ENCODE data around the gene SPTBN4.
A peak's percentile ranks its signal among the peaks of the same experiment; 100 is the strongest.

SPTBN4 gene

DNA sequence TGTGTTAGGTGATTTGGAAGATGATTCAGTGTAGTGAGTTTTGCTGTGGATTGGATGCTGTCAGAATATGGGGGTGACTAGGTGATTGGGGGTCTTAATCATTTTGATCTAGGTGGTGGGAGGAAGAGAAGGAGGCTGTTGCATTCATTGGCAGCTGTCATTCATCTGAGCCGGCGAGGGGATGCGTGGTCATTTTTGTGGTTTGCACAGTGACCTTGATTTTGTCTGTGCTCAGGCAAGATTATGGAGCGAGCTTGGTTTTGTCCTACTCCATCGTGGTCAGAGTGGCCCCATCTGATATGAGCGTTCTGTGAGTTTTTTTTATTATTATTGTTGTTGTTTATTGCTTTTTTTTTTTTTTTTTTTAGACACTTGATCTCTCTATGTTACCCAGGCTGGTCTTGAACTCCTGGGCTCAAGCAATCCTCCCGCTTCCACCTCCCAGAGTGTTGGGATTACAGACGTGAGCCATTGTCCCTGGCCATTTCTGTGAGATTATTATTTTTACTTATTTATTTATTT is 42.0 kb downstream of the SPTBN4 start:
- DNase-seq, result no peak

DNA sequence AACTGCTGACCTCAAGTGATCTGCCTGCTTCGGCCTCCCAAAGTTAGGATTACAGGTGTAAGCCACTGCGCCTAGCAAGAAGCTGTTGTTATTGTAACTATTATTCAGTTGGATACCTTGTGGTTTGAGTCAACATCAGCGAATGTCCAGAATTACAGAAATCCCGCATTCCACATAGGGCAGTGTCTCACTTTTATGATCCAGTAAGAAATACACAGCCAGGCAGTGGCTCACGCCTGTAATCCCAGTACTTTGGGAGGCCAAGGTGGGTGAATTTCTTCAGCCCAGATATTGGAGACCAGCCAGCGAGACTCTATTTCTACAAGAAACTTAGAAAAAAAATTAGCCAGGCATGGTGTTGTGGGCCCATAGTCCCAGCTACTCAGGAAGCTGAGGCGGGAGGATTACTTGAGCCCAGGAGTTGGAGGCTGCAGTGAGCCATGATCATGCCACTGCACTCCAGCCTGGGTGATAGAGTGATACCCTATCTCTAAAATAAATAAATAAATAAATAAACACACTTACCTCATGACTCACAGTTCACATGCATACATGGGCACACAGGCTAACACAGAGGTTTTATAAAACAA is 43.8 kb downstream of the SPTBN4 start:
- no peak for DNase-seq

DNA sequence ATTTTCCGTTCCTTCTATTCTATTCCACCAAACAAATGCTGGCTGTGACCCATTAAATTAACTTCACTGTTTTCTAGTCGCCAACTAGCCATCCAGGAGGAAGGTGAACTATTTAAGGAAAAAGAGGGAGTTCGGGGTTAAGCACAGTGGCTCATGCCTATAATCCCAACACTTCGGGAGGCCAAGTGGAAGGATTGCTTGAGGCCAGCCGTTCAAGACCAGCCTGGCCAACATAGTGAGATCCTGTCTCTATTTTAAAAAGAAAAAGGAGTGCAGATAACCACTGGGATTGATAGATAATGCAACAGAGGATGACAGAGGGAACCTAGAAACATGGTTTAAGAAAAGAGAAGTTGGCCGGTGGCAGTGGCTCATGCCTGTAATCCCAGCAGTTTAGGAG is 44.7 kb downstream of the SPTBN4 start:
- peak; percentile 48 for DNase-seq

DNA sequence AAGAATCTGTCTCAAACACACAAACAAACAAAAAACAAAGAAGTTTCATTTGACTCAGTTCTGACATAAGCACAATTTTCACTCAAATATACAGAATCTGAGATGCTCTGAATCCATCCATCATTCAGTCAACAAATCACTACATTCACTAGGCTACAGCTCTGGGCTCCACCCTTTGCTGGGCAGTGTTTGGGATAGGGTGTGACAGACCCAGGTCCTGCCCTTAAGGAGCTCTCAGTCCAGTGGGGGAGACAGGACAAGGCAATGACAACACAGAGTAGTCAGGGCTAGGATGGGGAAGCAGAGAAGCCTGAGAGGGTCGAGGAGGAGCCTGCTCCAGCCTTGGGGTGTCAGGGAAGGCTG is 45.3 kb downstream of the SPTBN4 start:
- DNase-seq, result no peak

DNA sequence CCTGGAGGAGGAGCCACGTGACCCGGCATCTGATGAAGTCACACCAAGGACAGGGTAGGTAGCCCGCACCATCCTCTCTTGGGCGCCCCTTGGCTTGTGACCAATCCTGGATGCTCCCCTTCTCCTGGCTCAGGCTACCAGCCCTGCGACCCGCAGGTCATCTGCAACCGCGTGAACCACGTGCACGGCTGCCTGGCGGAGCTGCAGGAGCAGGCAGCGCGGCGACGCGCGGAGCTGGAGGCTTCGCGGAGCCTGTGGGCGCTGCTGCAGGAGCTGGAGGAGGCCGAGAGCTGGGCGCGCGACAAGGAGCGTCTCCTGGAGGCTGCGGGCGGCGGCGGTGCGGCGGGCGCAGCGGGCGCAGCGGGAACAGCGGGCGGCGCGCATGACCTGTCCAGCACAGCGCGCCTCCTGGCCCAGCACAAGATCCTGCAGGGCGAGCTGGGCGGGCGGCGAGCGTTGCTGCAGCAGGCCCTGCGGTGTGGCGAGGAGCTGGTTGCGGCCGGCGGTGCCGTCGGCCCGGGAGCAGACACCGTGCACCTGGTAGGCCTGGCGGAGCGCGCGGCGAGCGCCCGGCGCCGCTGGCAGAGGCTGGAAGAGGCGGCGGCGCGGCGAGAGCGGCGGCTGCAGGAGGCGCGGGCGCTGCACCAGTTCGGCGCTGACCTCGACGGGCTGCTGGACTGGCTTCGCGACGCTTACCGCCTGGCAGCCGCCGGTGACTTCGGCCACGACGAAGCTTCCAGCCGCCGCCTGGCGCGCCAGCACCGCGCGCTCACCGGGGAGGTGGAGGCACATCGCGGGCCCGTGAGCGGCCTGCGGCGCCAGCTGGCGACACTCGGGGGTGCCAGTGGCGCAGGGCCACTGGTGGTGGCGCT is 45.9 kb downstream of the SPTBN4 start:
- DNase-seq, result no peak

DNA sequence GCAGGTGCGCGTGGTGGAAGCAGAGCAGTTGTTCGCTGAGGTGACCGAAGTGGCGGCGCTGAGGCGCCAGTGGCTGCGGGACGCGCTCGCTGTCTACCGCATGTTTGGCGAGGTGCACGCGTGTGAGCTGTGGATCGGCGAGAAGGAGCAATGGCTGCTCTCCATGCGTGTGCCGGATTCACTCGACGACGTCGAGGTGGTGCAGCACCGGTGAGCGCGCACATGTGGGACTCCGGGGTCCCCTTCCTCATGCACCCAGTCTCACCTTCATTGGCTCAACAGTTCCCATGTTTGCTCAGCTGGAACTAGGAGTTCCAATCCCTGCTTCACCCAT is 46.5 kb downstream of the SPTBN4 start:
- DNase-seq, result no peak

DNA sequence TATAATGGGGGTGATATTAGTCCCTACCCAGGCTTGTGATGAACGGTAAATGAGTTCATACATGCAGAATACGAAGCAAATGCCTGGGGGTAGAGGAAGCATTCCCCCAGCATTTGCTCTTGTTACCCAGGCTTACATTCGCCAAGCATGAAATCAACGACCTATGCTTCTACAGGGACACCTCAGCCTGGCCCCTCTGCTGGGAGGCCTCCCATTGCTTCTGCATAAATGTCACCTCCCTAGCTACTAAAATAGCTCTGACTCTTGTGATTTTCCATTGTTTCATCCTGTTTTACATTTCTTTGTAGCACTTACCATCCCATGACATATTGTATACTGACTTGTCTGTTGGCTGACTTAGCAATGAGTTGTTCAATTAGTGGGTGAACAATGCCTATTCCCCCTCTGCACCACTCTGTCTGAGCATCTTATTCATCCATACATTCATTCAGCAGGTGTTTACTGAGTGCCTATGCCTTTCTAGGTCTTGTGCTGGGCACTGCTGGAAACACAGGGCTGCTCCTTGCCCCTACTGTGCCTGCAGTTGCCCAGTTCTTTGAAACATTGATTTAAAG is 47.0 kb downstream of the SPTBN4 start:
- DNase-seq, result no peak

DNA sequence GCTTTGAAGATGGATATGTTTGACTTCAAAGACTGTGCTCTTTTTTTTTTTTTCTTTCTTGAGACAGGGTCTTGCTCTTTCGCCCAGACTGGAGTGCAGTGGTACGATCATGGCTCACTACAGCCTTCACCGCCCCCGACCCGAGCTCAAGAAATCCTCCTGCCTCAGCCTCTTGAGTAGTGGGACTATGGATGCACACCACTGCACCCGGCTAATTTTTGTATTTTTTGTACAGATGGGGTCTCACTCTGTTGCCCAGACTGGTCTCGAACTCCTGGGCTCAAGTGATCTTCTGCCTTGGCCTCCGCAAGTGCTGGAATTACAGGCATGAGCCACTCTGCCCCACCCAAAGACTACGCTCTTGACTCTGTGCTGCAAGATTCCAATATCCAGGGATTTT is 50.4 kb downstream of the SPTBN4 start:
- no peak for DNase-seq

DNA sequence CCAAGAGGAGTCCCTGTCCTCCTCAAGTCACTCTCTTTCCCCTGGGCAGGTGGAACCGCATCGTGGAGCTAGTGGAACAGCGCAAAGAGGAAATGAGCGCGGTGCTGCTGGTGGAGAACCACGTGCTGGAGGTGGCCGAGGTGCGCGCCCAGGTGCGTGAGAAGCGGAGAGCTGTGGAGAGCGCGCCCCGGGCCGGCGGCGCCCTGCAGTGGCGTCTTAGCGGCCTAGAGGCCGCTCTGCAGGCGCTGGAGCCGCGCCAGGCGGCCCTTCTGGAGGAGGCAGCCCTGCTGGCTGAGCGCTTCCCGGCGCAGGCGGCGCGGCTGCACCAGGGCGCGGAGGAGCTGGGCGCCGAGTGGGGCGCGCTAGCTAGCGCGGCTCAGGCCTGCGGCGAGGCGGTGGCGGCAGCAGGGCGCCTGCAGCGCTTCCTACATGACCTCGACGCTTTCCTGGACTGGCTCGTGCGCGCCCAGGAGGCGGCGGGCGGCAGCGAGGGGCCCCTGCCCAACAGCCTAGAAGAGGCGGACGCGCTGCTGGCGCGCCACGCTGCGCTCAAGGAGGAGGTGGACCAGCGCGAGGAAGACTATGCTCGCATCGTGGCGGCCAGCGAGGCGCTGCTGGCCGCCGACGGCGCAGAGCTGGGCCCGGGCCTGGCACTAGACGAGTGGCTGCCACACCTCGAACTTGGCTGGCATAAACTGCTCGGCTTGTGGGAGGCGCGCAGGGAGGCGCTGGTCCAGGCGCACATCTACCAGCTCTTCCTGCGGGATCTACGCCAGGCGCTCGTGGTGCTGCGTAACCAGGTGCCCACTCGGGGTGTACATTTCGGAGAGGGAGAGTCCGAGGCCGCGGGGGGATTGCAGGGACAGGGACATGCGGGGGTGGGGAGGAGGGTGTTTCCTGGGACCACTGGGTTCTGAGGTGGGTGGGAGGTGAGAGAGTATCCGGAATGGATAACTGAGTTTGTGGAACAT is 52.8 kb downstream of the SPTBN4 start:
- DNase-seq, result peak; percentile 20

DNA sequence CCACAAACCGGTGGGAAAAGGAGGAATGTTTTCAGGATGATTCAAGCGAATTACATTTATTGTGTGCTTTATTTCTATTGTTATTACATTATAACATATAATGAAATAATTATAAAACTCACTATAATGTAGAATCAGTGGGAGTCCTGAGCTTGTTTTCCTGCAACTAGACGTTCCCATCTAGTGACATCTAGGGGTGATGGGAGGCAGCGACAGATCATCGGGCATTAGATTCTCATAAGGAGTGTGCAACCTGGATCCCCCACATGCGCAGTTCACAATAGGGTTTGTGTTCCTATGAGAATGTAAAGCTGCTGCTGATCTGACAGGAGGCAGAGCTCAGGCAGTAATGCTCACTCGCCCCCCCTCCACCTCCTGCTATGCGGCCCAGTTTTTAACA is 54.5 kb downstream of the SPTBN4 start:
- DNase-seq, result peak; percentile 25

DNA sequence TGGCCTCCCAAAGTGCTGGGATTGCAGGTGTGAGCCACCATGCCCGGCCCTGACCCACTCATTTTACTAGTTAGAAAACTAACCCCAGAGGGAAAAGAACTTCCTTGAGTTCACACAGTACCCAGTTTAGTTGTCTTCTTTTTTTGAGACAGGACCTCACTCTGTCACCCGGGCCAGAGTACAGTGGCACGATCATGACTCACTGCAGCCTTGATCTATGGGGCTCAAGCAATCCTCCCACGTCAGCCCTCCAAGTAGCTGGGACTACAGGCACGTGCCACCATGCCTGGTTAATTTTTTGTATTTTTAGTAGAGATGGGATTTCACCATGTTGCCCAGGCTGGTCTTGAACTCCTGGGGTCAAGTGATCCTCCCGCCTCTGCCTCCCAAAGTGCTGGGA is 55.1 kb downstream of the SPTBN4 start:
- DNase-seq, result peak; percentile 55

DNA sequence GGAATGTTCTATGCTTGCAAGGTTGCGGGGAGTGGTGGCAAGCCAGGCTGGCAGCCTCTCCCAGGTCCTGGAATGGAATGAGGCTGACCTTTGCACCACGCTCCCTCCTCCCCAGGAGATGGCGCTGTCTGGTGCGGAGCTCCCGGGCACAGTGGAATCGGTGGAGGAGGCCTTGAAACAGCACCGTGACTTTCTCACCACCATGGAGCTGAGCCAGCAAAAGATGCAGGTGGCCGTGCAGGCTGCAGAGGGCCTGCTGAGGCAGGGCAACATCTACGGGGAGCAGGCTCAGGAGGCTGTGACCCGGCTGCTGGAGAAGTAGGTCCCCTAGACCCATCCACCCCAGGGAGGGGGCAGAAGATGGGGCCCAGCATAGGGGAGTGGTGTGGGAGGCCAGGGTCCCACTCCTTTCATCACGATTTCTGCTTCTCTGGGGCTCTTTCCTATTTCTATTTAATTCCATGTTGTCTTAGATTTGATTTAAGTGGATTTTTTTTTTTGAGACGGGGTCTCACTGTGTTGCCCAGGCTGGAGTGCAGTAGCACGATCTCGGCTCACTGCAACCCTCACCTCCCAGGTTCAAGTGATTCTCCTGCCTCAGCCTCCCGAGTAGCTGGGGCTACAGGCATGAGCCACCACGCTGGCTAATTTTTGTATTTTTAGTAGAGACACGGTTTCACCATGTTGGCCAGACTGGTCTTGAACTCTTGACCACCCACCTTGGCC is 56.7 kb downstream of the SPTBN4 start:
- DNase-seq, result peak; percentile 63

DNA sequence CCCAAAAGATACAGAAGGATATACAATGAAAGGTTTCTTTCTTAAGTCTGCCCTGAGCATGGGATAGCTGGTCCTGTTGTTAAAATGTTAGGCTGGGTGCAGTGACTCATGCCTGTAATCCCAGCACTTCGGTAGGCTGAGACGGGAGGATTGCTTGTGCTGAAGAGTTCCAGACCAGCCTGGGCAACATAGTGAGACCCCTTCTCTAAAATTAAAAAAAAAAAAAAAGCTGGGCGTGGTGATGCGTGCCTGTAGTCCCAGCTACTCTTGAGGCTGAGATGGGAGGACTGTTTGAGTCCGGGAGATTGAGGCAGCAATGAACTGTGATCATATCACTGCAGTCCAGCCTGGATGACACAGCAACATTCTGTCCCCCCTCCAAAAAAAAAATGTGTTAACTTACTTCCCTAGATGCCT is 57.3 kb downstream of the SPTBN4 start:
- DNase-seq, result no peak

DNA sequence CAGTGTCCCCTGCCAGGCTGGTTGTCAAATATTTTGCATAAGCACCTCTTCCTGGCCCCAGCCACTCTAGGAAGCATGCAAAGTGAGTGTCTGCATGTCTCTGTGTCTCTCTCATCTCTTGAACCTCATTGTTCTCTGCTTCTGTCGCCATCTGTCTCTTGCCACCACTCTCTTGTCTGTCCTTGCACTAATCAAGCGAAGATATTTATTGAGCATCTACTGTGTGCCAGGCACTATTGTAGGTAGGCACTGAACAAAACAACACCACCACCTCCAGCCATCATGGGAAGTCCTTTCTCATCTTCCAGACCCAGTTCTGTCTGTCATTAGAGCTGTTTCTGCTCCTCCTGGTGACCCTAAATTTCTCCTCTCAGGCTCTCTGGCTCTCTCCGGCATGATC is 57.9 kb downstream of the SPTBN4 start:
- no peak for DNase-seq

DNA sequence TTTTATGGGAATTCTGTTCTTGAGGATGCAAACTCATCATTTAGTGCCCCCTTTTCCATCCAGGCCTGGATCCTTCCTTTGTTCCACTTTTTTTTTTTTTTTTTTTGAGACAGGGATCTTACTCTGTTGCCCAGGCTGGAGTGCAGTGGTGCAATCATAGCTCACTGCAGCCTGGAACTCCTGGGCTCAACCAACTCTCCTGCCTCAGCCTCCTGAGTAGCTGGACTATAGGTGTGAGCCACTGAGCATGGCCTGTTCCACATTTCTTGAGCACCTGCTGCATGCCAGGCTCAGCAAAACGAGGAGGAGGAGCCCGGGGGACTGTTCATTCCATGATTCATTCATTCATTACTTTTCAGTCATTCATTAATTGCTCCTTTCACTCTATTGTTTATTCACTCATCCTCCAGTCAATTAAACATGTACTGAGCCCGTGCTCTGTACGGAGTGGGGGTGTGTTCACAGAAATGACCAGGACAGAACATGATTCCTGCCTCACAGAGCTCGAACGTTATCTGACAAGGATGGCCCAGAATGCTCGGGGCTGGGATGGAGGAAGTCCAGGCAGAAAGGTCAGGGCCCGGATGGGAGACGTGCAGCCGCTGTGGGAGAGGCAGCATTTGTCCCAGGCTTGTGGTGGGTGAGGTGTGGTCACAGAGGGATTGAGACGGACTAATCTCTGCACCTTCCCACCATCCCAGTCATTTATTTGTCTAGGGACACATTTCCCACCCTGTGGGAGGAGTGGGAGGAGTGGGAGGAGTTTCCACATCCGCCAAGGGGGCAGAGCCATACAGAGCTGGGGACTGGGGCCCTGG is 58.6 kb downstream of the SPTBN4 start:
- DNase-seq, result no peak

DNA sequence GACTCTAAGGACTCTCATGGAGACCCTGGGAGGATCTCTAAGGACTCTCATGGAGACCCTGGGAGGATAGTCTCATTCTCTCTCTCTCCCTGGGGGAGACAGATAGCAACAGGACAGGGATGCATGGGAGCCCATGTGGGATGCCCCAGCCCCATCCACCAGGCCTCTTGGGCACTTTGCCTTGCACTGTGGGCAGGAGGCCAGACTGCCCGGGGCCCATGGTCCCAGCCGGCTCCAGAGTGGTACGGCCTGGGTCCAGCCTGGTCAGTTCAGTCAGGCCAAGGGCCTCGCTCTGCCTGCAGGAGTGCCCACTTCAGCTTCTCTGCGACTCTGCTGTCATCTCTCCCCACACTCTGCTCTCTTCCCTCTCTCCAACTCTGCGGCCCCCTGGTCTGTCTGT is 61.3 kb downstream of the SPTBN4 start:
- DNase-seq, result no peak

DNA sequence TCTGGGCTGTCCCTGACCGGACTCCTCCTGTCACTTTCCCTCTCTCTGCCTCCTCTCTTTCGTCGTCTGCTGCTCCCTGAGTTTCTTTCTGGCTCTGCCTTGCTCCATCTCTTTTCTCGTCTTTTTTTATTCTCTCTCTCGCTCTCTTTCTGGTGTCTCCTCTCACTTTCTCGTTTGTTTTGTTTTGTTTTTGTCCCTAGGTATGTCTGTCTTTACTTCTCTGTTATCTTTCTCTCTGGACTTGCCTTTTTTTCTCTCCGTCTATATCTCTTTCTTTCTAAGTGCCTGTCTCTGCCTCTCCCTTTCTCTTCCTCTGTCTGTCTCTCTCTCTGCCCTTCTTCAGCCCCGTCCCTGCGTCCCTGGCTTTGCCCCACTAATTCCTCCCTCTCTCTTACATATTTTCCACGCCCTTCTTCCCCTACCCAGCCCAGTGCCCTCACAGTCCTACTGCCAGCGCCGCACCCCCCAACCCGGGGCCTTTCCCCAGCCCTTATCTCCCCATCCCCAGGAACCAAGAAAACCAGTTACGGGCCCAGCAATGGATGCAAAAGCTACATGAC is 61.8 kb downstream of the SPTBN4 start:
- no peak for DNase-seq

DNA sequence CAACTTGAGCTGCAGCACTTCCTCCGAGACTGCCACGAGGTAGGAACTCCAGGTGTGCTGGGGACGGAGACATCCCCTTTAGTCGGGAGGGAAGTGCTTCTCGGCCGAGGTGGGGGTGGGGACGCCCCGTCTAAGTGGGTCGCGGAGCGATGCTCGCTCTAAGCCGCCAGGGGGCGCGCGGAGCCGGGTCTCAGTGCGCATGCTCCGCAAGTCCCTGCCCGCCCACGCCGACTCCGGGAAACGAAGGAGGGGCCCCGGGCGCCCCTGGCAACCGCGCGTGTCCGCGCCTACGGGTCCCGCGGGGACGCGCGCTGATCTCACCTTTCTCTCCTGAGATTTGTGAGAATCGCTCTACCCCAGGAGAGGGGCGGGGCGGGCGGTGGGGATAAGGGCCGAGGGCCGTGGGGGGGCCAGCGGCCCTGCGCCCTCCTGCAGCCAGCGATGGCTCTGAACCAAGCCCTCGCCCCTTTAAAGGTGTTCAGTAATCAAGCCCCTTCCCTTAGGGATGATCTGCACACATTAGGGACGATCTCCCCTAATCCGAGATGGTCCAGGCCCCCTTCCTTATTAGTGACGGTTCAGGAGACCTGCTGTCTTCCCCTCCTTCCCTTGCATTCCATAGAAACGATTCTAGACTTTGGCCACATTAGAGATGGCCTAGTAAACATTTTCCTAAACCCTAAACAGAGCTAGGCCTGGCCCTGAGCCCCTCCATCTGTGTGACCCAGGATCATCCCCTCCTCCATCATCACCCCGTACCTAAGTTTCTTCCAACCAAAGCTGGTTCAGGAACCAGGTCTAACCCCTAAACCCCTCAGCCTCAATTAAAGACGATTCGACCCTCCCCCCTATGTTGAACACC is 62.5 kb downstream of the SPTBN4 start:
- DNase-seq, result peak; percentile 68

DNA sequence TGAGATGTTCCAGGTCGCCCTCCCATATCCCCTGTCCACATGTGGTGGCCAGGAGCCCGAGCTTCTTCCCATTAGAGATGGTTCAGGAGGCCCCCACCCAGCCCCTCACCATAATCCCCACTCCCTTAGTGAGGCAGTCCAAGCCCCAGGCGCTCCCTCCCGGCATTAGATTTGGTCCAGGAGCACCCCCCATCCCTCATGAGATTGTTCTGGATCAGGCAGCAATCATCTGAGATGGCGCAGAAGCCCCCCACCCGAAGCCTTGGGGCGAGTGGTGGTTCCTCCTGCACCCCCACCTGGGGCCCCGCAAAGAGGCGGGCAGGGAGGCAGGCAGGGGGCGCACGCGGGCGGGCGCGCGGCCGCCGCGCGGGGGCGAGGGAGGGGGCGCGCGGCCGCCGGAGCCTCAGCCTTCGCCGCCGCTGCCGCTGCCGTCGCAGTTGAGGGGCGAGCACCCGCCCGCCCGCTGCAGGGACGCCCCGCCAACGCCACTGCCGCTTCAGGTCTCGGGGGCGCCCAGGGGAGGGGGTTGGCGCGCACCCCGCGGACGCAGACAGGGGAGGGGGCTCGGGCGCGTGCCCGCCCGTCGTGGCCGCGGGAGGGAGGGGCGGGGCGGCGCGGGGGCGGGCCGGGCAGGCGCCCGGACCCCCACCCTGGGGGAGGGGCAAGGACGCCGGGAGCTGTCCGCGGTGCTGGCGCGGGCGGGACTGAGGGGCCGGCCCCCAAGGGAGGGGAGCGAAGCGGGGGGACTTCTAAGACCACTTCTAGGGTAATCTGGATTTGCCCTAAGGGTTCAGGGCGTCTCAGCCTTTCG is 63.5 kb downstream of the SPTBN4 start:
- DNase-seq, result no peak

Measured in MV-4-11 (cell line).